GM19452 (cell line): Measurements from ENCODE around the gene FAM177A1.
A peak's percentile ranks its signal among the peaks of the same experiment; 100 is the strongest.
"Not testable (repeated sequence)": the region's sequence is repeated elsewhere in the genome, so short reads cannot be mapped to it uniquely, and the experiment has no call there.

Experiments
- ATAC-seq: cut with Tn5 transposase; IDR thresholded peaks from one replicate; pipeline ENCODE4 v1.9.1; 2021; ENCODE audit not compliant: unreplicated experiment

FAM177A1 gene, protein sequence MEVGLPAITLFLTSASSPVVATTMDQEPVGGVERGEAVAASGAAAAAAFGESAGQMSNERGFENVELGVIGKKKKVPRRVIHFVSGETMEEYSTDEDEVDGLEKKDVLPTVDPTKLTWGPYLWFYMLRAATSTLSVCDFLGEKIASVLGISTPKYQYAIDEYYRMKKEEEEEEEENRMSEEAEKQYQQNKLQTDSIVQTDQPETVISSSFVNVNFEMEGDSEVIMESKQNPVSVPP

DNA sequence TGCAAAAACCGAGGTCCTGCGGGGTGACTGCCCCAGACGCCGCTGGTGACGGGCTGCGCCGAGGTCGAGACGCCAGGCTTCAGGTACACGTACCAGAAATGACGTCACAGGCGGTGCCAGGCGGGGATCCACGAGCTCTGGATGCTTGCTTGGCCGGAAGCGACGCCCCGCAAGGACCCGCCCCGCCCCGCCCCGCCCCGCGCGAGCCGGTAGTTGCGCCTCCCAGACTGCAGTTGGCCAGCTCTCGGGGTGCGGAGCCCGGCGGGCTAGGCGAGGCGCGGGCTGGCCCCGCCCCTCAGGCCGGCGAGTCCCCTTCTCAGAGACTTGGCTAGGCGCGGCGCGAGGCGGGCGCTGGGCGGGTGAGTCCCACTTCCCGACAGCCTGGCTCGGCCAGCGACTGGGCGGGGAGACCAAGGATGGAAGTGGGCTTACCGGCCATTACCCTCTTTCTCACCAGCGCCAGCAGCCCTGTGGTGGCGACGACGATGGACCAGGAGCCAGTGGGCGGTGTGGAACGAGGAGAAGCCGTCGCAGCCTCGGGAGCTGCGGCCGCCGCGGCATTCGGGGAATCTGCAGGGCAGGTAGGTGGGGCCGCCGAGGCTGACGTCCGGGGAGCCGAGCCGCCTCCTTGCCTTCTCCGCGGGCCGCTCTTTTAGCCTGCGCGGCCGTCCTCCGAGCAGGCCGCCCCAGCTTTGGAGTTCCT, at the start of gene FAM177A1:
FAM177A1 (plus strand) TSS at position 225 of the 703 bp plus-strand sequence; CDS start at position 417, 192 bp downstream.
- ATAC-seq: peak; percentile 95

GRCh38 chr14:34997762-34998161, 48.3 kb upstream of the FAM177A1 start:
- ATAC-seq: no peak

- no peak for ATAC-seq
Observed at GRCh38 chr14:34999500-34999899, 46.6 kb upstream of the FAM177A1 start.

DNA sequence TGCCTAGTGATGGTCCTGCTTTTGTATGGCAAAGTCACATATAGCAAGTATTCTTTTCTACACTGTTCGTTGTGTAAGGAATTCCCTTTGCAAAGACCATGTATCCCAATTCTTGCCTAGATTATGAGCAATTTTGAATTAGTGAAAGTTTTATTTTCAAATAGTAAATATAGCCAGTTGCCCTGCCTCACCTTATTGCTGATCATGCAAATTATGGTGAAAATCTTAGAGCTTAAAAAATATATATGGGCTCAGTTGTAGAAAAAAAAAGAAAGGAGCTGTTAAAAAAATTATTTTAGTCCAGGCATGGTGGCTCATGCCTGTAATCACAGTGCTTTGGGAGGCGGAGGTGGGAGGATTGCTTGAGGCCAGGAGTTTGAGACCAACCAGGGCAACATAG, 44.5 kb upstream of the FAM177A1 start:
- no peak for ATAC-seq

- ATAC-seq: no peak
Observed at GRCh38 chr14:35004839-35005238, 41.2 kb upstream of the FAM177A1 start.

DNA sequence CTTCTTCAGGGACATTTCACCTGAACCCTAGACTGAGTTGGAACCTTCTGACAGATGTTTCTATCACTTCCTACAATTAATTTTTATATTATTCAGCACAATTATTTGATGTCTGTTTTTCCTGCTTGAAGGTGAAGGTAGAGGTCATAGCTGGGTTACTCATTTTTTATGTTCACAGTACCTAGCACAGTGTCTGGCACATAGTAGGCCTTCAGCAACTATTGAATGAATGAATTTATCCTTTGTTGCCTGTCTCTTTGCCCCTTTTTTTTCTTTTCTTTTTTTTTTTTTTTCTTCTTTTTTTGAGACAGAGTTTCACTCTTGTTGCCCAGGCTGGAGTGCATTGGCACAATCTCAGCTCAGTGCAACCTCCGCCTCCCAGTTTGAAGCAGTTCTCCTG, 29.5 kb upstream of the FAM177A1 start:
- ATAC-seq: no peak

- no peak for ATAC-seq
Observed at GRCh38 chr14:35020713-35021112, 25.4 kb upstream of the FAM177A1 start.

DNA sequence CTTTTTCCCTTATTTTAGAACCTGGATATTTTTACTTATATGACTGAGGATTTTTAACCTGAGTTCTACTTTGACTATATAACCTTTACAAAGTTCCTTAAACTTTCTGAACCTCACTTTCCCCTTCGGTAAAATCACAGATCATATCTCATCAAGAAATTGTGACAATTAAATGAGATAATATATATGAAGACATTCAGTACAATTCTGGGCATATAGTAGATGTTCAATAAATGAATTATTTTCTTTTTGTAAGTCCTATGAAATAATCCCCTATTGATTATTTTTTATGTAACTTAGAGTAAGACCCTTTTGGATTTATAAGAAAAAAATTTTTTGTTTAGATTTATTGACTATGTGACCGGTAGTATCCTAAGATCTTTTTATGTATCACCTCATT, 17.6 kb upstream of the FAM177A1 start:
- ATAC-seq: no peak

GRCh38 chr14:35032562-35032961, 13.5 kb upstream of the FAM177A1 start:
- ATAC-seq: no peak

- ATAC-seq: no peak
Observed at GRCh38 chr14:35034440-35034833, 11.6 kb upstream of the FAM177A1 start.

GRCh38 chr14:35034944-35035554, 11.0 kb upstream of the FAM177A1 start:
- ATAC-seq: not testable (repeated sequence)

- not testable (repeated sequence) for ATAC-seq
Observed at GRCh38 chr14:35038312-35038711, 7.8 kb upstream of the FAM177A1 start.

DNA sequence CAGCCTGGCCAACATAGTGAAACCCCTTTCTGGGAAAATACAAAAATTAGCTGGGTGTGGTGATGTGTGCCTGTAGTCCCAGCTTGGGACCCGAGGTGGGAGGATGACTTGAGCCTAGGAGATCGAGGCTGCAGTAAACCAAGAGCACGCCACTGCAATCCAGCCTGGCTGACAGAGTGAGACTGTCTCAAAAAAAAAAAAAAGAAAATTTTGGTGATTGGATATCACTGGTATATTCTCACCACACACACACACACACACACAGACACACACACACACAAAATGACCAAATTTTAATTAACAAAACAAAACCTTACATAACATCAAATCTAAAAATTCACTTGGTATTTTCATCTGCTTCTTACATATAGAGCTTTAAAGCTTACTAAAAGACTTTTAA, 3.4 kb upstream of the FAM177A1 start:
- no peak for ATAC-seq

DNA sequence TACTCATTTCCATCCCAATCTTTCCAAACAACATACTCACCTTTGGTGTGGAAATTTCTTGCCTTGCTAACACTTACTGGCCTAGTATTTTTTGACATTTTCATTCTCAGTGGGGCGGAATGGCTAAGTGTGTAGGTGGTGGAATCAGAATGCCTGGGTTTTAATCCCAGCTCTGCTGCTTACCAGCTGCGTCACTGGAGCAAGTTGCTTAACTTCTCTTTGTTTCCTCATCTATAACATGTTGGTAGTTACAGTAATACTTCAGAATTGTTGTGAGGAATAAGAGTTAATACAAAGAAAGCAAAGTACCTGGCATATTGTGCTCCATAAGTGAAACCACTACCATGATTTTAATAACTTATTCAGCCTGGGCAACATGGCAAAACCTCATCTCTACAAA, 3.0 kb upstream of the FAM177A1 start:
- ATAC-seq: no peak

DNA sequence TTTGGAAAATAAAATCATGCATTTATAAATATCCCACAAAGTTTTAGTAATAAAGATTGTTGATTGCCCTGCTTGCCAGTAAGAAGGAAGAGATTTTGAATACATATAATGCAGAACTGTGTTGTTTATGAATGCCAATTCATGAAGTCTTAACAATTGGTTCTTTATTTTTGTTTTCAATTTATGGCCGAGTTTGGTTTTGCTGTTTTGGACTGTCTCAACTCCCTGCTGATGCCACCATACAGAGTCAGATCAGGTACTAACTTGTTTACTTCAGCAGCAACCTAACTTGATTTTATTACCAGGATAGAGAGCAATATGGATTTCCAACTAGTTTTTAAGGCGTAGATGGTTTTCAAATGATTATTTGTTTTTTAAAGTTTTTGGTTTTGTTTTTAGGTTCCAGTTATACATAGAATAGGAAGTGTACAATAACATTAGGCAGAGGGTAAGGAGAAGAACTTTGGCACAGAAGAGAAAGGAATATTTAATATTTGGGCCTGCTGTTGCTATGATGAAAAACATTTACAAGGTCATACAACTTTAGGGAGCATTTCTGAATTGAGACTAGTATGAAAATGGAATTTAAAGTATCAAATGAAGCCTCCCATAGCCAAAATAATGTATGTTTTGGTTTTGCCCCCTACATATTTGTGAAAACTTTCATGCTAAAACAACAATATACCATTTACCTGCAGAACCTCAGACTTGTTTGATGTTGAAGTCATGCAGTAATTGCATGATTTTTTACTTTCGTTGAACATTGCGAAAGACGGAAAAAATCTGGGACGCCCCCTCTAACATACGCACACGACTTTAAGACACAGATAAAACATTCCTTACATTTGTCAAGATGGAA, 904 bp upstream of the FAM177A1 start:
- ATAC-seq: no peak

DNA sequence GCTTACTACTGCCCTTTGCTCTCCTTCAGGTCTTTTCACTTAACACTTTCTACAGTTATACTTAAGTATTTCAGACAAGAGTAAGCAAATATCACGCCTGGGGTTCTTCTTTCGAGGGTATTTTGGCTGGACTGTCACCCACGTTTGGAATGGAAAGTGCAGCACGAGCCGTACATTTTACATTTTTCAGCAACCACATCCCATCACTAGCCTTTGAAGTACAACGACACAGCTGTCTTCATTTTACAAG, 349 bp upstream of the FAM177A1 start:
- no peak for ATAC-seq

GRCh38 chr14:35046751-35047536, 872 bp downstream of the FAM177A1 start:
- peak; percentile 22 for ATAC-seq

- ATAC-seq: no peak
Observed at GRCh38 chr14:35047976-35048513, 2.0 kb downstream of the FAM177A1 start.

DNA sequence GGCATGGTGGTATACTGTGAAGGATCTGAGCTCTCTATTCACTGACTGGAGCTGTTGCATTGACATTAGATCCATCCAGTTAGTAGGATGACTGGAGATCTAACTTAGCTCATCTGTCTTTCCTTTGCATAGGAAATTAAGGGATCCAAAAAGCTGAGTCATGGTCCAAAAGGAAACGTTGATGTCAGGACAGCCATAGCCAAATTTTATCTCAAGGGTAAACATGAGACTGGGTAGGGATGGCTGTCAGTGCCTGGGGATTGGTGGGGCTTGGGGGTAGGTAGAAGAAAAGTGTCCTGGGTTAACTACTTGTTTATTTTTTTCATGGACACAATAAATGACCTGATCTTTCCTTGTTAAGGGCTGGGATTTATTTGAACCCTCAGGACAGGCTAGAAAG, 4.6 kb downstream of the FAM177A1 start:
- no peak for ATAC-seq

GRCh38 chr14:35051796-35052195, 5.7 kb downstream of the FAM177A1 start:
- no peak for ATAC-seq

DNA sequence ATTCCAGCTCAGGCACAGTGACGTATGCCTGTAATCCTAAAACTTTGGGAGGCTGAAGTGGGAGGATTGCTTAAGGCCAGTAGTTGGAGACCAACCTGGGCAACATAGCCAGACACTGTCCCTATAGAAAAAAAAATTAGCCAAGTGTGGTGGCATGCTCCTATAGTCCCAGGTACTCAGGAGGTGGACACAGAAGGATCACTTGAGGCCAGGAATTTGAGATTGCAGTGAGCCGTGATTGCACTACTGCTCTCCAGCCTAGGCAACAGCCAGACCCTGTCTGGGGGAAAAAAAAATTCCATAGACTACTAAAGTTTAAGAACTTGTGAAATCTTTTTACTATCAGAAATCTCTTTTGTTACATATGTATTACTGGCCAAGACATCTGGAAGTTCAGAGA, 6.6 kb downstream of the FAM177A1 start:
- no peak for ATAC-seq
